HG02884 (cell line): ENCODE results near the gene MMAA.
"Not testable (repeated sequence)": the region's sequence is repeated elsewhere in the genome, so short reads cannot be mapped to it uniquely, and the experiment has no call there.

Experiments used
- ATAC-seq: cut with Tn5 transposase; IDR thresholded peaks from one replicate; pipeline ENCODE4 v1.9.1; 2021; ENCODE audit warnings: mild to moderate bottlenecking, moderate library complexity; ENCODE audit not compliant: unreplicated experiment

The MMAA gene

DNA sequence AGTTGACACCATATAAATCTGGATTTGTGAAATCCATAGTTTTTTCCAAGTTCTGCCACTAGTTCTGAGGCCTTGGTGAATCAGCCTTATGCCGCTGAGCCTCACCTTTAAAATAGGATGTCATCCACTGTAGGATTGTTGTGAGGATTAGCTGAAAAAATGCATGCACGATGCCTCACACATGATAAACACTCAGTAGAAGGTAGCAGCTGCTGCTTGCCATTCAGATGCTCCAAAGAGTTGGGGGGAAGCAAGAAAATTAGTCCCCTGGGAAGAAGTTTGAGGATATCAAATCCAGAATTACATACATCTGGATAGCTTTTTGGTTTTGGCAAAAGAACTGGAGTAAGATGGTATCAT lies 7.4 kb downstream of the MMAA start:
- ATAC-seq: no peak

DNA sequence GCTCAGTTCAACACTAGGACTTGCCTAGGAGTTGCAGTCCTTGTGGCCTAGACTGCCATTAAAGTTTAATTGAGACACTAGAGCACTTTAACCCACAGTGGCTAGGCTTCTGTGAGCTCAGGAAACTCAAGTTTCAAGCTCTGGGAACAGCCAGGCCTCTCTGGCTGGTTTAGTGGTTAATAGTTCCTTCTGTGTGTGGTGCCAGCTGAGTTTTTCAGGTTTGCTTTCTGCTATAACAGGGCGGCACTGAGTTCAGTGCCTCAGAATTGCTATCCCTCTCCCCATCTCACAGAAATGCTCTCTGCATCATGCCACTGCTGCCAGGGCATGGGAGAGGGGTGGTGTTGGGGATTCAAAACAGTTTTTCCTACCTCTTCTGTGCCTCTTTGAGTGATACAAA lies 15.9 kb downstream of the MMAA start:
- no peak for ATAC-seq

GRCh38 chr4:145635630-145636029 lies 16.4 kb downstream of the MMAA start:
- no peak for ATAC-seq

DNA sequence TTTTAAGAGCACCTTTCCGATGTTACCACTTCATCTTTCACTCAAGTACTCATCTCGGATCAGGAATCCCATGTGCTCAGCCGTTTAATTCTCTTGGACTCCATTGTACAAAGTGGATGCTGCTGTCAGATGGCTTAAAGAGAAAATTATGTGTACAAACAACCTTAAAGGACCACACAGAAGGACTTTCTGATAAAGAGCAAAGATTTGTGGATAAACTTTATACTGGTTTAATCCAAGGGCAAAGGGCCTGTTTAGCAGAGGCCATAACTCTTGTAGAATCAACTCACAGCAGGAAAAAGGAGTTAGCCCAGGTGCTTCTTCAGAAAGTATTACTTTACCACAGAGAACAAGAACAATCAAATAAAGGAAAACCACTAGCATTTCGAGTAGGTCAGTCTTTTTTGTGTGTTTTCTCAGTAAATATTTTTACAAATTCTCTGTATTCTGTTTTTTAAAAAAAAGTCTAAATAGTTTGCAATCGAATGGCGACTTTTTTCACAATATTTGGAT lies 20.1 kb downstream of the MMAA start:
- ATAC-seq: no peak

GRCh38 chr4:145640236-145640635 lies 21.1 kb downstream of the MMAA start:
- not testable (repeated sequence) for ATAC-seq

GRCh38 chr4:145643295-145643694 lies 24.1 kb downstream of the MMAA start:
- no peak for ATAC-seq

DNA sequence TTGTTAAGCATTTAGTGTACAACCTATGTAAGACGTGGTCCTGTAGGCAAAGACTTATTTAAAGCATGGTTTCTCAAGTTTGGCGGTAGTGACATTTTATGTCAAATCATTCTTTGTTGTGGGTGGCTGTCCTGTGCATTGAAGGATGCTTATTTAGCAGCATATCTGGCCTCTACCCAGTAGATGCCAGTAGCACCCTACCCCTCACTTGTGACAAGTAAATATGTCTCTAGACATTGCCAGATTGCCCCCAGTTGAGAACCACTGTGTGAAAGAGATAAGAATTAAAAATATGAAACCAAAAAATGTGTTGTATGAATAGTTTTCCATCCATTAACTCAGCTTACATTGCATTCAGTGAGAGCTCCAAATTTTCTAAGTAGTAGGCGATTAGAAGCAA lies 25.5 kb downstream of the MMAA start:
- ATAC-seq: no peak

- ATAC-seq: no peak
These were observed 37.0 kb downstream of the MMAA start for GRCh38 chr4:145656156-145656555.

DNA sequence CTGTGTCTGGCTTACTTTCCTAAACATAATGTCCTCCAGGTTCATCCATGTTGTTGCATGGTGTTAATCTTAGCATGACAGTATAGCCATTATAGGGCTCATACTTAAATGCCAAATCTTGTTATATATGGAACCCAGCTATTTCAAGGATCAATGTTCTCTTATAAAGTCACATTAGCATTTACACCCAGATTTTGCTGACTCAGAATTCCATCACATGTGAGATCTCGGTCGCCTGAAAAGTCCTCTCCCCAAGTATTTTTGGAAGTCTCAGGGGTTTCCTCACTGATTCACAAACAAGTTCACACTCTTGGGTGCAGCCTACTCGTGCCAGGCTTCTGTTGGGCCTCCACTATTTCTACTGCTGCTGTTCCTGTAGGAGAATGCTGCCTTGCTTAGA lies 40.9 kb downstream of the MMAA start:
- no peak for ATAC-seq

DNA sequence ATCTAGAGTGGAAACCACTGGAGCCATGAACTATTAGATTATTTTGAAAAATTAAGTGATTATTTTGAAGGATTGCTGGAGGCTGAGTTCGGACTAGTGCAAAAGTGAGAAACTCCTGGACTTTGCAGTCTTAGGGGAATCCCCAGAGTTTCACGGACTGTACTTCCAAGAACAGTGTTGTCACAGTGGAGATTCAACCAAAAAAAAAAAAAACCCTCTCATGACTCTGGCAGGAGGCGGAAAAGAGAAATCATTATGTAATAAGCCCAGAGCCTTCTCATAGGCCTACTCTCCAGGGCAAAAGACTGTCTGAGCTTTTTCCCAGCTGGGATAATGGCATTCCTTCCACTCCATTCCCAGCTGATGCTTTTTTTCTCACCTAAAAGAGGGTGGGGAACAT lies 44.0 kb downstream of the MMAA start:
- ATAC-seq: no peak

DNA sequence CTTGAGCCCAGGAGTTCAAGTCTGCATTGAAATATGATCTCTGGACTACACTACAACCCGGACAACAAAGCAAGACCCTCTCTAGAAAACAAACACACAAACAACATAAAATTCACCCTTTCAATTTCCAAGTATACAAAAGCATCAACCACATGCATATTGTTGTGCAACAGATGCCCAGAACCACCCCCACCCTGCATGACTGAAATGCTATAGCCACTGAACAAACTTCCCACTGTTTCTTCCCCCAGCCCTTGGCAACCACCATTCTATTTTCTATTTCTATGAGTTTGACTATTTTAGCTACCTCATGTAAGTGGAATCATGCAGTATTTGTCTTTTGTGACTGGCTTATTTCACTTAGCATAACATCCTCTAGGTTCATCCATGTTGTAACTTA lies 46.6 kb downstream of the MMAA start:
- no peak for ATAC-seq

DNA sequence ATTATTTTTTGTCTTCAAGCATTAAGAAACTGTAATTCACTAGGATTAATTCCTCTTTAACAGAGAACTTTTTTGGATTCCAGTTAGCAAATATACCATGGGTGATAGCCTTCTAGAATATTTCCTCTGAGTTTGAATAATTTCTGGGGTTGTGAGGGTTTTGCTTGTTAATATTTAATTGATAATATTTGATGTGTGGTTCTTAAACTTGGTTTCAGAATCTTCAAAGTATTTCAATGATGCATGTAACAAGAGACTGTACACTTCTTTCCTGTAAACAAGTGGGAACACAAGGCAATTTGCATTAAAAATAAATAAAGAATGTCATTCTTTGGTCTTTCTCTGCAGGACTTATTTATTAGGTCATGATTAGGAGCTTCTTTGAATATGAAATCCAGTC lies 51.2 kb downstream of the MMAA start:
- no peak for ATAC-seq

DNA sequence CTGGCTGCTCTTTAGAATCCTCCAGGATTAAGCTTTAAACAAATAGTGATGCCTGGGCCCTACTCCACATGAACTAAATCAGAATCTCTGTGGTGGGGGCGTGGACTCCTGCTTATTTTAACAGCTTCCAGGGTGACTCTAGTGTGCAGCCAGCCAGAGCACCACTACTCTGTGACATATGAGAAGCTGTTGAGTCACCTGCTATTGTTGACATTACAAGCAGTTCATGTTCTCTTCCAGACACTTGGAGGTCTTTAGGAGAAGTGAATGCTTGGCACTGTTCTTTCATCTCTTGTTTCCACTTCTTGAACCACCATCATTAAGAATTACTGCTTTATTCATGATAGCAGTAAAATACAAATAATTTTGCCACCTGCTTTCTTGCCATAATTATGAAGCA lies 60.3 kb downstream of the MMAA start:
- no peak for ATAC-seq

DNA sequence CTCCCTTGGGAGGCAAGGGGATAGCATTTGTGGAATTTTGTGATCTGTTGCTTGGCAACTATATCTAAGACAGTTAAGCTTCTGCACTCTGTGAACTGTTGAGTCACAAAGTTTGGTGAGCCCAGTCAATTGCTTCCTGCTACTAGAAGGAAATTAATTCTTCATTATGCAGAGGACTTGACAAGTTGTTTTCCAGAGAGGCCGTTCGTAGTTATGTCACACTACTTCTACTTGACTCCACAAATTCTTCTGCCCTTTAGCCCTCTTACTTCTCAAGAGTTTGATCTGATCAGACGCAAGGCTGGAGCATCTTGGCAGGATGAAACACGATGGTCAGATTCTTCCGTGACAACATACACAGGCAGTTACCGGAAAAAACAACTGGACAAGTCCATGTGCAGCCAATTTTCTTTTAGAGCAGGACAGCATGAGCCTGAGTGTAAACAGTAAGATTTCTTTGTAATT lies 60.8 kb downstream of the MMAA start, which contains the start of gene C4orf51:
C4orf51 (plus strand) TSS at position 156 of the 465 bp plus-strand sequence; CDS start at position 214, 58 bp downstream.
- ATAC-seq: no peak

- no peak for ATAC-seq
These were observed 61.7 kb downstream of the MMAA start for GRCh38 chr4:145680902-145681301.

- ATAC-seq: no peak
These were observed 62.3 kb downstream of the MMAA start for GRCh38 chr4:145681518-145681917.

GRCh38 chr4:145681956-145682355 lies 62.8 kb downstream of the MMAA start:
- ATAC-seq: no peak

- ATAC-seq: no peak
These were observed 67.8 kb downstream of the MMAA start for GRCh38 chr4:145686991-145687390.

DNA sequence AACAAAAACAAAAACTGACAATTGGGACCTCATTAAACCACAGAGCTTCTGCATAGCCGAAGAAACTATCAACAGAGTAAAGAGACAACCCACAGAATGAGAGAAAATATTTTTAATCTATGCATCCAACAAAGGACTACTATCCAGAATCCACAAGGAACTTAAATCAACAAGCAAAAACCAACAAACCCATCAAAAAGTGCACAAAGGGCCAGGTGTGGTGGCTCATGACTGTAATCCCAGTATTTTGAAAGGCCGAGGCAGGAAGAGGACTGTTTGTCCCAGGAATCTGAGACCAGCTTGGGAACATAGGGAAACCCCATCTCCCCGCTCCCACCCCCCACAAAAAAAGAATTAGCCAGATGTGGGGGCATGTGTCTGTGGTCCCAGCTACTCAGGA lies 71.4 kb downstream of the MMAA start:
- ATAC-seq: no peak

DNA sequence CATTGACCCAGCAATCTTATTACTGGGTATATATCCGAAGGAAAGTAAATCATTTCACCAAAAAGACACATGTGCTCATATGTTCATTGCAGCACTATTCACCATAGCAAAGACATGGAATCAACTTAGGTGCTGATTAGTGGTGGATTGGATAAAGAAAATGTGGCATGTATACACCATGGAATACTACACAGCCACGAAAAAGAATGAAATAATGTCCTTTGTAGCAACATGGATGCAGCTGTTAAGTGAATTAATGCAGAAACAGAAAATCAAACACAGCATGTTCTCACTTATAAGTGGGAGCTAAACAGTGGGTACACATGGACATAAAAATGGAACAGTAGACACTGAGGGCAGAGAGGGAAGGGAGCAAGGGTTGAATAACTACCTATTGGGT lies 72.2 kb downstream of the MMAA start:
- not testable (repeated sequence) for ATAC-seq

GRCh38 chr4:145694929-145695328 lies 75.7 kb downstream of the MMAA start:
- ATAC-seq: no peak

- ATAC-seq: peak; percentile 93
These were observed 78.1 kb downstream of the MMAA start for GRCh38 chr4:145697332-145697731.

- ATAC-seq: no peak
These were observed 79.3 kb downstream of the MMAA start for GRCh38 chr4:145698507-145698906.
